Measurements from ENCODE around the gene IQGAP3.

Gene IQGAP3

GRCh38 chr1:156532374-156532773 is 40.0 kb downstream of the IQGAP3 start:
- H3K4me3 ChIP-seq (ENCODE audit: low read depth, low read length): no peak overlapping the region
- H4K8ac ChIP-seq (ENCODE audit: low read depth, low read length): no peak overlapping the region
- no peak overlapping the region for H2BK12ac ChIP-seq (ENCODE audit: low read length)
- H2AK5ac ChIP-seq (ENCODE audit: low read length): no peak overlapping the region
- no peaks in the 10 kb centered on the region for H3K4me1 ChIP-seq (ENCODE audit: control insufficient read depth in 1 of 2, insufficient read depth in 2 of 2, low read length in 2 of 2)
- no peak overlapping the region for H3K4ac ChIP-seq (ENCODE audit: low read depth, low read length)
- no peak overlapping the region for H3K9ac ChIP-seq (ENCODE audit: low read length)
- H2AFZ ChIP-seq (ENCODE audit: insufficient read depth, low read length, poor library complexity): no peak overlapping the region
- WGBS (ENCODE audit: extremely low coverage, insufficient coverage, insufficient read length): no CpG with 5 or more reads among the region's 4 CpGs
- H2BK120ac ChIP-seq (ENCODE audit: insufficient read depth, low read length, poor library complexity): no peak overlapping the region
- DNase-seq: no peak
- no peaks in the 10 kb centered on the region for H3K9me3 ChIP-seq (ENCODE audit: insufficient read depth, low read depth, low read length)
- H3K4me2 ChIP-seq (ENCODE audit: low read length): no peak overlapping the region
- no peaks in the 10 kb centered on the region for H3K79me2 ChIP-seq (ENCODE audit: control insufficient read depth, insufficient read depth, low read length, poor library complexity)
- H3K23ac ChIP-seq (ENCODE audit: low read length): no peak overlapping the region
- H4K12ac ChIP-seq (ENCODE audit: low read depth, low read length): no peak overlapping the region
- H3K27ac ChIP-seq (ENCODE audit: low read depth, low read length): no peak overlapping the region
- no peak overlapping the region for H4K91ac ChIP-seq (ENCODE audit: low read depth, low read length)
- H3K18ac ChIP-seq (ENCODE audit: low read length): no peak overlapping the region
- no peaks in the 10 kb centered on the region for H3K79me1 ChIP-seq (ENCODE audit: low read length)
- no peak overlapping the region for H2BK5ac ChIP-seq (ENCODE audit: low read depth, low read length, poor library complexity)
- H3K36me3 ChIP-seq (ENCODE audit: control insufficient read depth in 1 of 2, insufficient read depth in 2 of 2, low read length in 2 of 2): peaks cover 68 to 78% of the 10 kb centered on the region in 2 experiments
- no peak overlapping the region for H3K14ac ChIP-seq (ENCODE audit: low read length)
- H3K27me3 ChIP-seq (ENCODE audit: insufficient read depth, low read length): no peaks in the 10 kb centered on the region

GRCh38 chr1:156530006-156530405 is 42.4 kb downstream of the IQGAP3 start:
- Histone ChIP-seq H3K23ac (ENCODE audit: low read length) (no peak overlapping the region), H3K14ac (ENCODE audit: low read length) (no peak overlapping the region), H3K27me3 (ENCODE audit: insufficient read depth, low read length) (no peaks in the 10 kb centered on the region), H3K9ac (ENCODE audit: low read length) (no peak overlapping the region), H3K4me3 (ENCODE audit: low read depth, low read length) (no peak overlapping the region), H2BK12ac (ENCODE audit: low read length) (no peak overlapping the region), H3K4me1 (ENCODE audit: control insufficient read depth in 1 of 2, insufficient read depth in 2 of 2, low read length in 2 of 2) (no peaks in the 10 kb centered on the region), H4K12ac (ENCODE audit: low read depth, low read length) (no peak overlapping the region), H3K27ac (ENCODE audit: low read depth, low read length) (no peak overlapping the region), H3K9me3 (ENCODE audit: insufficient read depth, low read depth, low read length) (peaks cover 2% of the 10 kb centered on the region), H2BK120ac (ENCODE audit: insufficient read depth, low read length, poor library complexity) (no peak overlapping the region), H3K18ac (ENCODE audit: low read length) (no peak overlapping the region), H2AFZ (ENCODE audit: insufficient read depth, low read length, poor library complexity) (no peak overlapping the region), H3K79me1 (ENCODE audit: low read length) (no peaks in the 10 kb centered on the region), H3K79me2 (ENCODE audit: control insufficient read depth, insufficient read depth, low read length, poor library complexity) (no peaks in the 10 kb centered on the region), H4K91ac (ENCODE audit: low read depth, low read length) (no peak overlapping the region), H2BK5ac (ENCODE audit: low read depth, low read length, poor library complexity) (no peak overlapping the region), H3K4ac (ENCODE audit: low read depth, low read length) (no peak overlapping the region), H3K36me3 (ENCODE audit: control insufficient read depth in 1 of 2, insufficient read depth in 2 of 2, low read length in 2 of 2) (peaks cover 66 to 75% of the 10 kb centered on the region in 2 experiments), H3K4me2 (ENCODE audit: low read length) (no peak overlapping the region), H2AK5ac (ENCODE audit: low read length) (no peak overlapping the region), H4K8ac (ENCODE audit: low read depth, low read length) (no peak overlapping the region)
- no peak for DNase-seq
- WGBS (ENCODE audit: extremely low coverage, insufficient coverage, insufficient read length): no CpG with 5 or more reads among the region's 18 CpGs

DNA sequence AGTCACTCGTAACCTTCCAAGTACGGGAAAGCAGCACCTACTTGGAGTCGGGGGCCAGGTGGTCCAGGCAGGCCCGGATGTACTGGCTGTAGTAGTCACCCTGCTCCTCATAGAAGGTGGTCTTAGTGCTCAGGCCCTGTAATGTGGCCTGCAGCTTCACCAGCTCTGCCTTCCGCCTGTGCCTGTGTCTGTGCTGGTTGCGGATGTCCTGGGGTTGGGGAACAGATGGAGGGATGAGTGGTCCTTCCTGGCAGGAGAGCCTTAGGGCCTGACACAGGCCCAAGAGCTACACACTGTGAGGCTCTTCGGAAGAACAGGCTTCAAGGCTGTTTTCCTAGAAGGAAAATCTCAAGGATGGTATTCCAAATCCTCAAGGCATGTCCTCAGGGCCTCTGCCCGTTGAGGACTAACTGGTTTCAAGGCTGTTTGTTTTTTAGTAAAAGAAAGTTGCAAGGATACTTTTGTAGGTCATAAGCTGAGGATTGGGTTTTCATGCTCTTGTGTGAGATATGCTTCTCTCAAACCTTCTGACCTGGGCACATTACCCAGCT is 43.4 kb downstream of the IQGAP3 start:
- Histone ChIP-seq H3K14ac (ENCODE audit: low read length) (no peak overlapping the region), H3K36me3 (ENCODE audit: control insufficient read depth in 1 of 2, insufficient read depth in 2 of 2, low read length in 2 of 2) (peaks cover 56 to 72% of the 10 kb centered on the region in 2 experiments), H3K9ac (ENCODE audit: low read length) (no peak overlapping the region), H3K18ac (ENCODE audit: low read length) (no peak overlapping the region), H3K4me2 (ENCODE audit: low read length) (no peak overlapping the region), H3K4me1 (ENCODE audit: control insufficient read depth in 1 of 2, insufficient read depth in 2 of 2, low read length in 2 of 2) (no peaks in the 10 kb centered on the region), H2AFZ (ENCODE audit: insufficient read depth, low read length, poor library complexity) (no peak overlapping the region), H4K91ac (ENCODE audit: low read depth, low read length) (no peak overlapping the region), H4K12ac (ENCODE audit: low read depth, low read length) (no peak overlapping the region), H3K4me3 (ENCODE audit: low read depth, low read length) (no peak overlapping the region), H3K23ac (ENCODE audit: low read length) (no peak overlapping the region), H3K79me1 (ENCODE audit: low read length) (no peaks in the 10 kb centered on the region), H2BK12ac (ENCODE audit: low read length) (no peak overlapping the region), H3K27ac (ENCODE audit: low read depth, low read length) (no peak overlapping the region), H2AK5ac (ENCODE audit: low read length) (no peak overlapping the region), H4K8ac (ENCODE audit: low read depth, low read length) (no peak overlapping the region), H3K79me2 (ENCODE audit: control insufficient read depth, insufficient read depth, low read length, poor library complexity) (no peaks in the 10 kb centered on the region), H3K4ac (ENCODE audit: low read depth, low read length) (no peak overlapping the region), H3K9me3 (ENCODE audit: insufficient read depth, low read depth, low read length) (peaks cover 2% of the 10 kb centered on the region), H3K27me3 (ENCODE audit: insufficient read depth, low read length) (no peaks in the 10 kb centered on the region), H2BK120ac (ENCODE audit: insufficient read depth, low read length, poor library complexity) (no peak overlapping the region), H2BK5ac (ENCODE audit: low read depth, low read length, poor library complexity) (no peak overlapping the region)
- no CpG with 5 or more reads among the region's 8 CpGs for WGBS (ENCODE audit: extremely low coverage, insufficient coverage, insufficient read length)
- peak; percentile 79 to 93 for DNase-seq

DNA sequence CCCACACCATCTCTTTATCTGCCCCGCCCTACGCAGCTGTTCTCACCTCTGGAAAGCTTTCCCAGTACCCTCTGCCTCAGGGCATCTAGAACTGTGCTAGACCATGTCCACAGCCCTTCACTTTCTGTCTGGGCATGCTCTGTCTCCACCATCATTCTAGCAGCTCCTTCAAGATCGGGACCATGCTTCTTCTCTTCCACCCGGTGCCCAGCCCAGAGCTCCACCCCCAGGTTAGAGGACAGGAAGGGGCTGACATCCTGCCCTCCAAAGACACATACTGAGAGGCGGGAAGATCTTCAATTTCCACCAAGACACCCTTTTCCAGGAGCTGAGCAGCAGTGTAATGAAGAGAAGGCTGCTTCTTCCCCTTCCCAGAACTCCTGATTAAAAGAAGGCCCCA is 44.1 kb downstream of the IQGAP3 start:
- WGBS (ENCODE audit: extremely low coverage, insufficient coverage, insufficient read length): no CpG with 5 or more reads among the region's 5 CpGs
- H4K91ac ChIP-seq (ENCODE audit: low read depth, low read length): no peak overlapping the region
- no peak overlapping the region for H2AFZ ChIP-seq (ENCODE audit: insufficient read depth, low read length, poor library complexity)

More for the DNA sequence above, 44.1 kb downstream of the IQGAP3 start:
- DNase-seq: no peak
- Histone ChIP-seq H3K9ac (ENCODE audit: low read length) (no peak overlapping the region), H3K36me3 (ENCODE audit: control insufficient read depth in 1 of 2, insufficient read depth in 2 of 2, low read length in 2 of 2) (peaks cover 50 to 64% of the 10 kb centered on the region in 2 experiments), H2BK12ac (ENCODE audit: low read length) (no peak overlapping the region), H4K8ac (ENCODE audit: low read depth, low read length) (no peak overlapping the region), H2BK120ac (ENCODE audit: insufficient read depth, low read length, poor library complexity) (no peak overlapping the region), H3K14ac (ENCODE audit: low read length) (no peak overlapping the region), H3K79me1 (ENCODE audit: low read length) (no peaks in the 10 kb centered on the region), H3K4me1 (ENCODE audit: control insufficient read depth in 1 of 2, insufficient read depth in 2 of 2, low read length in 2 of 2) (no peaks in the 10 kb centered on the region), H3K27ac (ENCODE audit: low read depth, low read length) (no peak overlapping the region), H3K27me3 (ENCODE audit: insufficient read depth, low read length) (no peaks in the 10 kb centered on the region), H3K79me2 (ENCODE audit: control insufficient read depth, insufficient read depth, low read length, poor library complexity) (no peaks in the 10 kb centered on the region), H3K4me3 (ENCODE audit: low read depth, low read length) (peak overlapping the region; percentile 23), H3K18ac (ENCODE audit: low read length) (no peak overlapping the region), H3K9me3 (ENCODE audit: insufficient read depth, low read depth, low read length) (peaks cover 2% of the 10 kb centered on the region), H3K23ac (ENCODE audit: low read length) (no peak overlapping the region), H4K12ac (ENCODE audit: low read depth, low read length) (no peak overlapping the region), H3K4me2 (ENCODE audit: low read length) (no peak overlapping the region), H2AK5ac (ENCODE audit: low read length) (no peak overlapping the region), H2BK5ac (ENCODE audit: low read depth, low read length, poor library complexity) (no peak overlapping the region), H3K4ac (ENCODE audit: low read depth, low read length) (no peak overlapping the region)
